HG03025 (cell line): ENCODE results near the gene FBXO31.
"Not testable (repeated sequence)": the region's sequence is repeated elsewhere in the genome, so short reads cannot be mapped to it uniquely, and the experiment has no call there.

Source experiments
- ATAC-seq: cut with Tn5 transposase; IDR thresholded peaks from one replicate; pipeline ENCODE4 v1.9.1; 2021; ENCODE audit warnings: mild to moderate bottlenecking, moderate library complexity; ENCODE audit not compliant: unreplicated experiment, low FRiP score

The FBXO31 gene

DNA sequence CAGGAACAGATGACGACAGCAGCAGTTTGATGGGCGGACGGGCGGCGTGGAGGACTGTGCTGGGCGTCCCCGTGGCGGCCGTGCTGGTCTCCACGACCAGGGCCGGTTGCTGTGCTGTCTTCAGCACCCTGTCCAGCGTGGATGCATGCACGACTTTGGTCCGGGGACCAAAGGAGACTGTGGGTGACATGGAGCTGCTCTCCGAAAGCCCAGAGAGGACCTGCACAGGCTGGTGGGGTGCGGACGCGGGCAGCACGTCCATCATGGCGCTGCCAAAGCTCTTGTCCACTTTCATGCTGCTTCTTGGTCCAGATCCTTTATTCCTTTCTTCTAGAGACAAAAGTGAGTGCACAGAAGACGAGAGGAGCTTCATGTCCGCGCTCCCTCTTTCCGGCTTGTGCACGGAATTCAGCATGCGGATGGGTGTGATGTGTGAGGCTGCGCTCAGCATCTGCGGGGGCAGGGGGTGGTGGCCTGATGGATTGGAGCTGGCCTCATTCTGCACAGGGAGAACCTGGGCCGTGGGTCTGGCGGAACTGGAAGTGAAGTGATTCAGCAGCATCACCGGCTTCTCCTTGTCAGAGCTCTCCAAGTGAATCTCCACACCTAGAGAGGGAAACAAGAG lies 28.9 kb upstream of the FBXO31 start:
- no peak for ATAC-seq

DNA sequence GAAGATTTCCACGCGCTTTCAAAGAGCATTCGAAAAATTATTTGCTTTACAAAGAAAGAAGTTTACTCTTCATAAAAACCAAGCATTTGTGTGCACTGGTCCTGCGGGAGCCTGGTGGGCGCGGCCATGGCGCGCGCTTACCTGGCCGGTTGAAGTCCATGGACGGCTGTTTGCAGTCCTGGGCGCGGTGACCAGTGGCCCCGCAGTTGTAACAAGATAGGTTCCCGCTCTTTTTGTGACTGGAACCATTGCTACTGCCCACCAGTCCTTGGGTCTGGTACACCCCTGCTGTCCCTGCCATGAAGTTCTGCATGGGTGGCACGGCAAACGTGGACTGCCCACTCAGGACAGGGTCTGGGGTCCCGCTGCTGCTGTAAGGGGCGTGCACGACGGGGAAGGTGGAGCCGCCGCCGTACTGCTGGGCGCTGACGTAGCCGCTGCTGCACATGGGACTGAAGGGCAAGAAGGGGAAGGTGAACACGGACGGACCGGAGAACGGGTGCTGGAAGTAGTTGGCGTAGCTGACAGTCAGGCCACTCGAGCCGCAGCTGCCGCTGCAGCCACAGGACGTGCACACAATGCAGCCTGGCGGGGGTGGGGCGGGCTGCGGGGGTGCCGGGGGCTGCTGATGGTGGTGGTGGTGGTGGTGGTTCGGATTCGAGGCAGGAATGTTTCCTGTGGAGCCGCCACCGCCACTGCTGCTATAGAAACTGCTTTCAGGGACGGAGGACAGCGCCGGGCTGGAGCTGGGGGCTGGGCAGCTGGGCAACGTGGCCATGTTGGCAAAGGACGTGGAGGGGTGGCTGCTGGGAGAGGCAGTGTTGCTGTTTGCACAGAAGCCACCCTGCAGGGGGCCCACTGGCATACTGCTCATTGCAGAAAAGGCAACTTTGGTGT lies 28.0 kb upstream of the FBXO31 start:
- no peak for ATAC-seq

DNA sequence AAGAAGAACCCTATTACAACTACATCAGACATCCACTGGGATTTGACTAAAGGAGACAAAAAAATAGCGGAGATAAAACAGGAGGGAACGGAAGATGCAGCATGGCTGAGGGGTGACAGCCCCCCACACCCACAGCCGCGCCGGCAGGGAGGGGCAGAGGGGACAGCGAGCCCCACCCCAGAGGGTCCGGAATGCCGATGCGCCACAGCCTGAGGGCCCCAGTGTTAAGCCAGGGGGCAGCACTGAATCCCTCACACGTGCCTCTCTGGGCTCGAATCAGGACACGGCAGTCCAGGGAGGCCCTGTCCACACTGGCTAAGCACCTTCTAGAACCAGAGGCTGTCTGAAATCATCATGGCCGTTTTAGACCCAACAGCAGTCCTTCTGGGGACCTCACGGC lies 27.4 kb upstream of the FBXO31 start:
- ATAC-seq: no peak

DNA sequence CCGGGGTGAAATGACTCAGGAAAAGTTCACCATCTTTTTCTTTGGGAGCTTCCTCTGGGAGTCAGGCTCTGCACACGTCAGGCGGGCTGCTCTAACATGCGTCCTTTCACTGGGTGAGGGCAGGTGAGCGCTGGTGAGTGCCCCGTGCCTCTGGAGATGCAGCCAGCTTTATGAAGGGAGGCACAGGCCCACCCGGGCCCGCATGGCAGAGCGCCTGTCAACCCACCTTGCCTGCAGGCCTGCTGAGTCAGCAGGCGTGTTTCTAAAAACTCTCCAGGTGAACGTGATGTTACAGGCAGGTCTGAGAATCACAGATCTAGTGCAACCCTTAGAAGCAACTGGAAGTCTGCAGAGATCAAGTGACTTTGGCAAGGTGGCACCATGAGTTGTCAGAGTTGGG lies 27.0 kb upstream of the FBXO31 start:
- ATAC-seq: no peak

DNA sequence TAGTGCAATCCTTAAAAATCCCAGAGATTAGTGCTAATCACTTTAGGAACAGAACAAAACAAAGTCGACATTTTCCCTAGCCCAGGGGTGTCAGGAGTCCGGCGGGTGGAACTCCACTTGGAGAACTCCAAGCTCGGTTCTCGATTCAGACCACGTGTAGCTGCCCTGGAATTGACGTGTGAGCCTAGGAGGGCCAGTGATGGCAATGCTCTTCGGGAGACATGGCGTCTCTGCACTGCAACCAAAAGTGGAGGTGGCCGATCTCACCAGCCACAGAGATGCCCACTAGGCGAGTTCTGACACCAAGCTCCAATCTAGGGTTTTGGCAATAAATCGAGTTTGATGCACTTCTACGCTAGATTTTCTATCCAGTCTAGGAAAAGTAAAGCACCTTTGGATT lies 26.2 kb upstream of the FBXO31 start:
- ATAC-seq: no peak

DNA sequence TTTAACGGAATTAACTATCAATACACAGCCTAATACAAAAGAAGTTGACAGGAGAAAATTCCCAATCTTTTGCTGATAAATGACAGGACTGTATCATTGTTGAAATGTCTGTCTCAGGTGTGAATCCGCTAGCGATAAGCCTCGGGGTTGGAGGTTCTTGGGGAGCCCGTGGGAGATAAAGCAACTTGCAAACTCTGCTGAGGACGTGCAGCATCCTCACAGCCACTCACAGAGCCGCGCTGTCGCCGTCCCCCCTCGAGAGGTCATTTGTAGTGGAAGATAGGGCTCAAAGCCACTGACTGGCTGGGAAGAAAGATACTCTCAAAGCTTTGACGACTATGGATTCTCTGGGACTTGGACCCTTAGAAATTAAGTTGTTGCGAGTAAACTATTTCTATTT lies 25.6 kb upstream of the FBXO31 start:
- no peak for ATAC-seq

DNA sequence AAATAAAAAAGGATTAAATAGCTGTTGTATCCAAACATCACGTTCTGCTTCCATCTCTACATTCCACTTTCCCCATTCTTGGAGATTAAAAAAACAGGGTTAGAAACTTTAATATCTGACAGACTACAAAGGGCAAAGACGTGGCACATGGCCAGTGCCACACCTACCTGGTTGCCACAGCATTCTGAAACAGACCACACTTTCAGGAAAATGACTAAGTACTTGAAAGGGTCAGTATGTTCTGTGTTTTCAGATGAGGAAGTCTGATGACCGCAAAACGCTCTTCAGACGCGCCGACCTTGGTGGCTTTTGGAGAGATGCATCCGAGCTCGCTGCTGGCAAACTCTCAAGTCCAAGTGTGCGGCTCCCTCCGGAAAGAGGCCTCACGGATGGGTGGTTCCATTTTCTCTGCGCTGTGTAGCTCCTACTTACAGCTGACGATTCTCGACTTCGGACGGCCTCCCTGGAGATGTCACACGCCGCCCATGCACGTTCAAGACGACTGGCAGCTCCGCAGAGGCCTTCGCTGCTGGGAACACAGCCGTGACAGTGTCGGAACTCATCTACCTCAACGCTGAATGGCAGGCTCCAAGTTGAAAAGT lies 24.0 kb upstream of the FBXO31 start:
- ATAC-seq: no peak

DNA sequence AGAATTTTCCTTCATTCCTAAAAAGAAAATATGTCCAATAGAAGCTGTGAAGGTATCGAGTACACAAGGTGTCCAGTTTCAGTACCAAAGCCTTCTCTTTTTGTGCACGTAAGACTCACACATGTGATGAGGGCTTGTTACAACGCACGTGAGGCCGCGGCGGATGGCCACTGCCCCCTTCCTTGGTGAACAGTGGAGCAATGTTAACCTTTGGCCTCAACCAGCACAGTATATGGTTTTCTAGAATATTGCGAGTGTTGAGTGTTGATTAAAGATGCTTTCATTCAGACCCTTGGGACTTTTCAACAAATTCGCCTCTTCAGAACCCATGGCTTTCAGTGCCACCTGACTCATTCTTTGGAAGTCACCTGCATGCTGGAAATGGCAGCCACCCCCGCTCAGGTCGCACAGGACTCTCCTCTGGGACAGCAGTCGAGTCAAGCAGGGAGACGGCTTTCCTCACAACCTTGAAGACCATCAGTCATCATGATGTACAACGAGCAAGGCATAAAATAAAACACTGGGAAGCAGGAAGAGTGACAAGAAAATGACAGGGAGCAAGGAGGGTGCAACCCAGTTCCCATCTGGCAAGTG lies 23.0 kb upstream of the FBXO31 start:
- ATAC-seq: no peak

DNA sequence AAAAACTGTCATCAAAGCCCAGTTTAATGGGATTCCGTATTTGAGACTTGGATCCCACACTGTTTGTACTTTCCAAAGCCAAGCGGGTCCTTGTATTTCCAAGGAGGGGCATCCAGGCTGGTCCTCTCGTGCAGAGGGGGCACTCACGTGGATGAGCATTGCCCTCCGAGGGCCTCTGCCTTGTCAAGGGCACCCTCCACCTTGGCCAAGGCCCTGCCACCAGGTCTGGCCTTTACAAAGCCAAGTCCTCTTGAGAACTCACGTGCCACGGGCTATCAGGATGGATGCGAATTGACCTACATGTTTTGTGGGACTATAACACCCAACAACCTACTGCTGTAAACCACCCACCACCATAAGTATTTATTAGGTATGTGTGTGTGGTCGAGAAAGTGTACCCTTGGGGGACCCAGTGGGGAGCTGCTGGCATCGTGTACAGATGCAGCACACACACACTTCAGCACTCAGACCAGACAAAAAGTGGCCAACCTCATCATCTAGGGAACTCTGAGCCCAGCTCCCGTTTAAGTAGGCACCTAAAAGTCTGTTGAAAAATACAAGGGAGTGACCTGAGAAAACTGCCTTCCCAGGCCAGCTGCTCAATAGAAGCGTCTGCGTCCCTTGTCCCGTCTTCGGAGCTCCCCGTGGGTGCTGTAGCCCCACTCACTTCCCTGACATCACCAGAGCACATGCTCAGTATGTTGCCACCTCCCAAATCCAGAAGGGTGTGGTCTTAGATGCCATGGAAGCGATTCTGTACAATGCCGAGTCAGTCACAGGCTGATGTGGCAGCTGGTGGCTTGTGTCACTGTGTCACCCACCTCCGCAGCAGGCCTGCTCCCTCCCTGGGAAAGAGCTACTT lies 21.4 kb upstream of the FBXO31 start:
- no peak for ATAC-seq

DNA sequence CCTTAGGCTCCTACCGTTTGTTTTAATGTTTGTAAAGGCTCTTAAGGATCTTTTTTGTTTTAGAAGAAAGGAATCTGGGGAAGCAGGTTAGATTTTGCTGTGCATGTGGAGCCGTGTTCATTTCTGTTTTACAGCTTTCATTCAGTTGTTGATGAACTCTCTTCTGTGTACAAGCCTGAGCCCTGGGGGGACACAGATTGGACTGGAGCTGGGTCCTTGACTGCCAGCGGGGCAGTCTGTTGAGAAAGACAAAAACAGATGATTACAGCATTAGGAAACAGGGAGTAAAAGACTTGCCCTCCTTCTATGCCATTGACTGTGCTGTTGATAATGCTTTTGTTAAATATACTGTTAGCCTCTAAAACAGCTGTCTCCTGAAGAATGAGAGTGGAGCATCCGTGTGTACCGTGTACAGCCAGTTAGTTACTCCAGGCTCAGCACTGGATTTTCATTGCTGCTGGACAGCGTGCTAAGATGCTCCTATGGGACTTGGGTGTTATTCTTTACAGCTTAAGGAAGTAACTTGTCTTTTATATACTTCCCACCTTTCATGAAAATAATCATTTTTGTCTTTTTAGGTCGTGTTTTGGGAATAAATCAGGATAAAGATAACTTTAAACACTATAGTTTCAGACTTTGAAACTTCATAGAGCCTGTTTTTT lies 11.7 kb upstream of the FBXO31 start:
- ATAC-seq: no peak

DNA sequence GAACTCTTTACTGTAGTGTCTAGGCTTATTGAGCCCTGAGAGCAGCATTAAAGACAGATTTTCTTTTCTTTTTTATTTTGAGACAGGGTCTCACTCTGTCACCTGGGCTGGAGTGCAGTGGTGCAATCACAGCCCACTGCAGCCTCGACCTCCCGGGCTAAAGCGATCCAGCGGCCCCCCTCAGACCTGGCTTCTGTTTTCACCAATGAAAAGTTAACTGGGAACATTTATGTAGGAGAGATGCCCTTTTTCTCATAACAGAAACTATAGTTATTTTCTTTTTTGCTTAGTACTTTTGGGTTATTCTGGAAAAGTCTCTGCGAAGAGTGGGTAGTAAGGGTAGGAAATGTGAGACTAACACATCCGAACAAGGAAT lies 10.1 kb upstream of the FBXO31 start:
- no peak for ATAC-seq

DNA sequence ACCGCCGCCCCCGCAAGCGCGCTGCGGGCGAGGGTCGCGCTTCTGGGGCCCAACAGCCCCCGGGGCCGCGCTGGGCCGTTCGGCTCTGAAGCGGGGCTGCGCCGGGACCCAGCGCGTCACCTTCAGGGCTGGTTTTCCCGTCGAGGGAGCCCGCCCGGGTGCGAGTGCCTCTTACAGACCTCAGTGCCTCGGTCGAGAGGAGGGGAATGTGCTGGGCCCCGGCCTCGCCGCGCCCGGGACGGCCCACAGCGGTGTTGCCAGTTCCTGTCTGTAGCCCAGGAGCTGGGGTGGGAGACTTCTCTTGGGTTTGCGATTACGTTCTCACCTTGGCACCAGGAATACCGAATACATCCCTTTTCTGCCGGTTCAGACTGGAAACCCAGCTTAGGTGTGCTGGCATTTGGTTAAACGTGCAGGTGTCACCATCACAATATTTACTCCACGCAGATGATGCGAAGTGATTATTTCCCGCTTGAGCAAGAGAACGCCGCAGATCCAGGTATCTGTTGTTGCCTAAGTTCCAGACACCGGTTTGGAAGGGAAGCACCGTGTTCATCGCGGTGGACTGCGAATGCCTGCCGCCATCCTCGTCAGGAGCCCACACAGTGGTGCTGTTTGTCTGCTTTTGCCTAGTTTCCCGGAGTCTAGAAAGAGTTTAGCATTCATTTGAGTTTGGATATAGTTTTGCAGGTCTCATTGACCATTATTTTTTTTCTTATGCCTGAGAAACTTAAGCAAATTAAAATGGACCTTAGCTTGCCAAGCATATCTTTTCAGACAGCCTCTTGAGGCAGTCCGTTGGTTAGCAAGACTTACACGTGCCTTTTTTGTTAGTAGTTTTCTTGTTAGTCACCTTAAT lies 9.5 kb upstream of the FBXO31 start:
- ATAC-seq: no peak

DNA sequence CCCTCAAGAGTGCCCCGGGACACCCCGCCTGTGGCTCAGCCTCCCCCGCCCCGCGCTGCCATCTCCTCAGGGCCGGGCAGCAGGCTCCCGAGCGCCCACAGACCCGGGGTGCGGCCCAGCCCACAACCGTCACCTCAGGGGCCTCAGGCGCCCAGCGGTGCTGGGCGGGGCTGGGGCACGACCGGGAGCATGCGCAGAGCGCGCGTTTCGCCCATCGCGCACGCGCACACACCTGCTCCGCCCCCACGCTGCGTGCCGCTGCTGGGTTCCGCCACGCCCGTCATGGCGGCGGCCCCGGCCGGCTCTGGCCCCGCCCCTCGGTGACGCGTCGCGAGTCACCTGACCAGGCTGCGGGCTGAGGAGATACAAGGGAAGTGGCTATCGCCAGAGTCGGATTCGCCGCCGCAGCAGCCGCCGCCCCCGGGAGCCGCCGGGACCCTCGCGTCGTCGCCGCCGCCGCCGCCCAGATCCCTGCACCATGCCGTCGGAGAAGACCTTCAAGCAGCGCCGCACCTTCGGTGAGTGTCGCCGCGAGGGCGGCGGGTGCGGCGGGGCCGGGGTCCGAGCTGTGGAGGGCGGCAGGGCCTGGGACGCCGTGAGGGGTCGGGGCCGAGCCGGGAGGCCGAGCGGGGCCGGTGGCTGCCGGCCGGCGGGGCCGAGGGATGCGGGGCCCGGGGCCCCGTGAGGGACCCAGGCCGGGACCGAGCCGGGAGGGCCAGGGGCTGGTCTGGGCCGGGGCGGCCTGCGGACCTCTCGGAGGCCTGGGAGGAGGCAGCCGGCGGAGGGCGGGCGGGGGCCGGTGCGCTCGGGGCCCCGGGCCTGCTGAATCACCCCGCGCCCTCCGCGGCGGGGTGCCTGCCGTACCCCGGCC lies 8.6 kb upstream of the FBXO31 start, which contains the start of gene MAP1LC3B:
Gene MAP1LC3B, plus strand, starts transcription at position 387 of the 871 bp plus-strand sequence. Its CDS starts 92 bp downstream, at position 479.
- peak; percentile 56 for ATAC-seq

DNA sequence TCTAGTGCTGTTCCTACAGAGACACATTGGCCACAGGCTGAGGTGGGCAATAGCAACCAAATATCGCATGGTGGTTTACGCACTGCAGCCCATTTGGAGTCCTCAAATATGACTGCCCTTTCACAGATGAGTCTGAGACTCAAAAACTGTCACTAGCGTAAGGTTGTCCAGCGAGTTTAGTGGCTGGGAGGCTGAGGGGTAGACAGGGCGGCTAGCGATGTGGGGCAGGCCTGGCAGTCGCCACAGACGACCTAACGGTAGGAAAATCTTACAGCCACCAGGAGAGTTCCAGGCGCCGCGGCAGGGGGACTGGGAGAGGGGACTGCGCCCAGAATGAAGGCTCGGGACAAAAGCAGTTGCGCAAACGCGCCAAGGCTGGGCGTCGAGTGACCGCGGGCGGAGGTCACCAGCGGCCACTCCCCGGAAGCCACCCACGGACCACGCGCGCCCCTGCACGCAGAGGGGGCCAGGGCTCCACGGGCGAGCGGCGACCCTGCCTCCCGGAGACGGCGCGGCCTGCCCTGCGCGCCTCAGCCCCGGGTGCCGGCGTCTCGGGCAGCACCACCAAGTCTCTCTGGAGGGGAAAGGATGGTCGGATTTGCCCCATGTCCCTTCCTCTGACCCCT lies 7.9 kb upstream of the FBXO31 start:
- peak; percentile 17 for ATAC-seq

DNA sequence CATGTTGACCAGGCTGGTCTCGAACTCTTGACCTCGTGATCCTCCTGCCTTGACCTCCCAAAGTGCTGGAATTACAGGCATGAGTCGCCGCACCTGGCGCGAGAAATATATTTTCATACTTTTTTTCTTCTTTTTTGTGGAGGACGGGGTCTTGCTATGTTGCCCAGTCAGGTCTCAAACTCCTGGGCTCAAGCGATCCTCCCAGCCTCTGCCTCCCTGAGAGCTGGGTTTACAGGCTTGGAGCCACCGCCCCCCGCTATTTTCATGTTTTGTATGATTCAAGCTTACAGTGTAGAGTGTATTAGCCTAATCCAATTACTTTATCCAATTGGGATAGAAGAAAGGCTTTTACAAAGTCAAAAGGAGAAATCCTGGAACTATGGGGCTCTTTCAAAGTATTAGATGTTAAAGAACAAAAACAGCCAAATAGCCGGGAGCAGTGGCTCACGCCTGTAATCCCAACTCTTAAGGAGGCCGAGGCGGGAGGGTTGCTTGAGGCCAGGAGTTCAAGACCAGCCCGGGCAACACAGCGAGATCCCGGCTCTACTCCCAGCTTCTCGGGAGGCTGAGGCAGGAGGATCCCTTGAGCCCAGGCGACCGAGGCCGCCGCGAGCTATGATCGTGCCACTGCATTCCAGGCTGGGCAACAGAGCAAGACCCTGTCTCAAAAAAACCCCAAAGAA lies 7.2 kb upstream of the FBXO31 start:
- ATAC-seq: no peak

DNA sequence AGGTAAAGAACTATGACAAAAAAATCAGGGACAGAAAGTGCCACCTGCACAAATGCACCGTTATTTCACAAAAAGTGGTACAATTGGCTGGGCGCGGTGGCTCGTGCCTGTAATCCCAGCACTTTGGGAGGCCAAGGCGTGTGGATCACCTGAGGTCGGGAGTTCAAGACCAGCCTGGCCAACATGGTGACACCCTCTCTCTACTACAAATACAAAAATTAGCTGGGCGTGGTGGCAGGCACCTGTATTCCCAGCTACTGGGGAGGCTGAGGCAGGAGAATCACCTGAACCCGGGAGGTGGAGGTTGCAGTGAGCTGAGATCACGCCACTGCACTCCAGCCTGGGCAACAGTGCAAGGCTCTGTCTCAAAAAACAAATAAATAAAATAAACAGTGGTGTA lies 6.3 kb upstream of the FBXO31 start:
- ATAC-seq: not testable (repeated sequence)

DNA sequence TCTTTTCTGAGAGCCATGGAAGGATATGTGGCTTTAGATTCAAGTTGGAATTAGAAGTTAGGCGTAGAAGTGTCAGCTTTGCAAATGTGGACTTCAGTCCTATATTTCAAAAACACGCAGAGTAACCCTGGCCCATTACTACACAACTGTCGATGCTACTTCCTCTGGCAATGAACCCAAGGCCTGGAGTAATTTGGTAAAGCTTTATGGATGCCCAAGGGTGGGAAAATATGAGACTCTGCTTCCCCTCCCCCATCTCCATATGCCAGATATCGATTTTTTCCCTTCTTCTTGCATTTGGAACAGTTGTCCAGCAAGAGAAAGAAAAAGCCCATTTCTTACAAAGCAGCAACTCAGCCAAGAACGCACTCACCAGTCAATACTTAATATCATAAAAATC lies 5.7 kb upstream of the FBXO31 start:
- no peak for ATAC-seq
